ENCODE results near the gene PIN4.

Gene PIN4

DNA sequence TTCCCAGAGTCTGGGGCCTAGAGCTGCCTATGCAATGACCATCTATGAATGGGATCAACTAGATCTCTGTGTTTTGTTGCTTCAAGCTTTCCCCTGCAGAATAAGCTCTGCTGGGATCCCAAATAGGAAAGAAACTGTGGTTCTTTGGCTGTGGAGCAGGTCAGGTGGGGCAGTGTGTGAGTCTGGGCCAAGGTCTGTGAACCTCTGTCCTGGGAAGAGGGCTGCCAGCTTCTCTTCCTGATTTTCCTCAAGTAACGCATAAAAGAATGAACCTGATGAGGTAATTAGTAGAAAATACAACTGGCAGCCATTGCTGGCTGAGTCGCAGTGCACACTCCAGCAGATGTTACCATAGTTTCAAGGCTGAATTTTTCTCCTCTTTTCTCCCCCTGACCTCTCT, 4.6 kb upstream of the PIN4 start:
- no peak overlapping the region for H3K4me3 ChIP-seq (replicated peaks; ENCODE audit: insufficient read depth, low read length)
- TF ChIP-seq GABPA (IDR thresholded peaks at IDR 0.05; ENCODE audit: low read depth) (no peak), POLR2AphosphoS5 (IDR thresholded peaks at IDR 0.05; ENCODE audit: low read depth) (no peak), SPI1 (IDR thresholded peaks at IDR 0.05; ENCODE audit: borderline replicate concordance, low read depth) (no peak)
- TF ChIP-seq, protein P1, sequence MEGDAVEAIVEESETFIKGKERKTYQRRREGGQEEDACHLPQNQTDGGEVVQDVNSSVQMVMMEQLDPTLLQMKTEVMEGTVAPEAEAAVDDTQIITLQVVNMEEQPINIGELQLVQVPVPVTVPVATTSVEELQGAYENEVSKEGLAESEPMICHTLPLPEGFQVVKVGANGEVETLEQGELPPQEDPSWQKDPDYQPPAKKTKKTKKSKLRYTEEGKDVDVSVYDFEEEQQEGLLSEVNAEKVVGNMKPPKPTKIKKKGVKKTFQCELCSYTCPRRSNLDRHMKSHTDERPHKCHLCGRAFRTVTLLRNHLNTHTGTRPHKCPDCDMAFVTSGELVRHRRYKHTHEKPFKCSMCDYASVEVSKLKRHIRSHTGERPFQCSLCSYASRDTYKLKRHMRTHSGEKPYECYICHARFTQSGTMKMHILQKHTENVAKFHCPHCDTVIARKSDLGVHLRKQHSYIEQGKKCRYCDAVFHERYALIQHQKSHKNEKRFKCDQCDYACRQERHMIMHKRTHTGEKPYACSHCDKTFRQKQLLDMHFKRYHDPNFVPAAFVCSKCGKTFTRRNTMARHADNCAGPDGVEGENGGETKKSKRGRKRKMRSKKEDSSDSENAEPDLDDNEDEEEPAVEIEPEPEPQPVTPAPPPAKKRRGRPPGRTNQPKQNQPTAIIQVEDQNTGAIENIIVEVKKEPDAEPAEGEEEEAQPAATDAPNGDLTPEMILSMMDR (IDR thresholded peaks at IDR 0.05; ENCODE audit: insufficient read depth, low read length): no peak
- TF ChIP-seq, protein P2, sequence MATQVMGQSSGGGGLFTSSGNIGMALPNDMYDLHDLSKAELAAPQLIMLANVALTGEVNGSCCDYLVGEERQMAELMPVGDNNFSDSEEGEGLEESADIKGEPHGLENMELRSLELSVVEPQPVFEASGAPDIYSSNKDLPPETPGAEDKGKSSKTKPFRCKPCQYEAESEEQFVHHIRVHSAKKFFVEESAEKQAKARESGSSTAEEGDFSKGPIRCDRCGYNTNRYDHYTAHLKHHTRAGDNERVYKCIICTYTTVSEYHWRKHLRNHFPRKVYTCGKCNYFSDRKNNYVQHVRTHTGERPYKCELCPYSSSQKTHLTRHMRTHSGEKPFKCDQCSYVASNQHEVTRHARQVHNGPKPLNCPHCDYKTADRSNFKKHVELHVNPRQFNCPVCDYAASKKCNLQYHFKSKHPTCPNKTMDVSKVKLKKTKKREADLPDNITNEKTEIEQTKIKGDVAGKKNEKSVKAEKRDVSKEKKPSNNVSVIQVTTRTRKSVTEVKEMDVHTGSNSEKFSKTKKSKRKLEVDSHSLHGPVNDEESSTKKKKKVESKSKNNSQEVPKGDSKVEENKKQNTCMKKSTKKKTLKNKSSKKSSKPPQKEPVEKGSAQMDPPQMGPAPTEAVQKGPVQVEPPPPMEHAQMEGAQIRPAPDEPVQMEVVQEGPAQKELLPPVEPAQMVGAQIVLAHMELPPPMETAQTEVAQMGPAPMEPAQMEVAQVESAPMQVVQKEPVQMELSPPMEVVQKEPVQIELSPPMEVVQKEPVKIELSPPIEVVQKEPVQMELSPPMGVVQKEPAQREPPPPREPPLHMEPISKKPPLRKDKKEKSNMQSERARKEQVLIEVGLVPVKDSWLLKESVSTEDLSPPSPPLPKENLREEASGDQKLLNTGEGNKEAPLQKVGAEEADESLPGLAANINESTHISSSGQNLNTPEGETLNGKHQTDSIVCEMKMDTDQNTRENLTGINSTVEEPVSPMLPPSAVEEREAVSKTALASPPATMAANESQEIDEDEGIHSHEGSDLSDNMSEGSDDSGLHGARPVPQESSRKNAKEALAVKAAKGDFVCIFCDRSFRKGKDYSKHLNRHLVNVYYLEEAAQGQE (IDR thresholded peaks at IDR 0.05; ENCODE audit: insufficient replicate concordance, low read depth): no peak
- no peak for DNase-seq (ENCODE audit: low read depth in 1 of 2, low spot score in 1 of 2)
- no peak overlapping the region for H3K27ac ChIP-seq (replicated peaks)
- H3K27me3 ChIP-seq (ENCODE audit: insufficient read depth, poor library complexity, severe bottlenecking): no peaks in the 10 kb centered on the region

DNA sequence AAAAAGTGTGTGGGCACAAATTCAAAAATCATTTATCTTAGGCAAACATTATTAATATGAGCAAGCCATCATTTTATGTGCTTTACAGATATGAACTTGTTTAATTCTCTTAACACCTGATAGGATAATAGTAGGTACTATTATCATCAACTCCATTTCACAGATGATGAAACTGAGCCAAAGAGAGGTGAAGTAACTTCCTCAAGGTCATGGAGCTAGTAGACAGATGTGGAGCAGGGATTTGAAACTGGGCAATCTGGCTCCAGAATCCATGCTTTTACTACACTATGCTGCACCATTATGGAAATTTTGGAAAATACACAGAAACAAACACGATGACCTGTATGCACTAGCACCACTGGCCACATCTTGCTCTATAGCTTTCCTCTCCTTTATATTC, 1.0 kb upstream of the PIN4 start:
- Histone ChIP-seq H3K27me3 (ENCODE audit: insufficient read depth, poor library complexity, severe bottlenecking) (no peaks in the 10 kb centered on the region), H3K27ac (replicated peaks) (peak overlapping the region; percentile 91), H3K4me3 (replicated peaks; ENCODE audit: insufficient read depth, low read length) (no peak overlapping the region)
- peak in 1 of 2 experiments; percentile 11 for DNase-seq (ENCODE audit: low read depth in 1 of 2, low spot score in 1 of 2)
- TF ChIP-seq, protein P1 (IDR thresholded peaks at IDR 0.05; ENCODE audit: insufficient read depth, low read length): no peak
- no peak for TF ChIP-seq GABPA (IDR thresholded peaks at IDR 0.05; ENCODE audit: low read depth)
- TF ChIP-seq, protein P2 (IDR thresholded peaks at IDR 0.05; ENCODE audit: insufficient replicate concordance, low read depth): no peak

DNA sequence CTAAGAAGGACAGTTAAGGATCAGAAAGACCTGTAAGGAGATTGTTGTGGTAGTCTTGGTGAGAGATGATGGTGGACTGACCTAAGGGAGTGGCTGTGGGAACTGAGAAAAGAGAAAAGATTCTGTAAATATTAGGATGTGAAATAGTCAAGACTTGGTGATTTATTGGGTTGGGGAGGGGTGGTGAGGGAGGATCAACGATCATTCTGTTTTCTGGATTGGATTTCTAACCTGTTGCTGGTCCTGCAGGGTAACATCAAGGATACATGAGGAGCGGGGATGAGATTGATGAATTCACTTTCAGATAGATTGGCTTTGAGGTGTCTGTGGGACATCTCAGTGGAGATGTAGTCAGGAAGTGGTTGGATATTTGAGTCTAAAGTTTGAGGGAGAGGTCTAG, 1.4 kb downstream of the PIN4 start:
- Histone ChIP-seq H3K4me3 (replicated peaks; ENCODE audit: insufficient read depth, low read length) (no peak overlapping the region), H3K27ac (replicated peaks) (no peak overlapping the region), H3K27me3 (ENCODE audit: insufficient read depth, poor library complexity, severe bottlenecking) (no peaks in the 10 kb centered on the region)
- TF ChIP-seq GABPA (IDR thresholded peaks at IDR 0.05; ENCODE audit: low read depth) (no peak), POLR2AphosphoS5 (IDR thresholded peaks at IDR 0.05; ENCODE audit: low read depth) (no peak), SPI1 (IDR thresholded peaks at IDR 0.05; ENCODE audit: borderline replicate concordance, low read depth) (no peak)
- TF ChIP-seq, protein P2 (IDR thresholded peaks at IDR 0.05; ENCODE audit: insufficient replicate concordance, low read depth): no peak
- TF ChIP-seq, protein P1 (IDR thresholded peaks at IDR 0.05; ENCODE audit: insufficient read depth, low read length): no peak
- DNase-seq (ENCODE audit: low read depth in 1 of 2, low spot score in 1 of 2): no peak
